ENCODE data around the gene KRTAP10-1.

The KRTAP10-1 gene

GRCh38 chr21:44502171-44502958, 37.6 kb downstream of the KRTAP10-1 start:
- no peak for DNase-seq (ENCODE audit: low read depth in 1 of 2, low spot score in 1 of 2)
- TF ChIP-seq JUND (IDR thresholded peaks at IDR 0.05; ENCODE audit: low read depth) = no peak
- in situ Hi-C loops (cut with HindIII; ENCODE audit: low pct_unique_long_range_greater_than_20kb, low sequenced_read_pairs) = no loop called here

GRCh38 chr21:44500111-44500510, 39.9 kb downstream of the KRTAP10-1 start:
- no peak for TF ChIP-seq JUND (IDR thresholded peaks at IDR 0.05; ENCODE audit: low read depth)
- DNase-seq (ENCODE audit: low read depth in 1 of 2, low spot score in 1 of 2) = no peak
- in situ Hi-C loops (cut with HindIII; ENCODE audit: low pct_unique_long_range_greater_than_20kb, low sequenced_read_pairs) = no loop called here

GRCh38 chr21:44499631-44500030, 40.4 kb downstream of the KRTAP10-1 start:
- in situ Hi-C loops (cut with HindIII; ENCODE audit: low pct_unique_long_range_greater_than_20kb, low sequenced_read_pairs) = no loop called here
- no peak for TF ChIP-seq JUND (IDR thresholded peaks at IDR 0.05; ENCODE audit: low read depth)
- DNase-seq (ENCODE audit: low read depth in 1 of 2, low spot score in 1 of 2) = no peak

GRCh38 chr21:44499211-44499560, 40.8 kb downstream of the KRTAP10-1 start:
- in situ Hi-C loops (cut with HindIII; ENCODE audit: low pct_unique_long_range_greater_than_20kb, low sequenced_read_pairs) = no loop called here
- no peak for TF ChIP-seq JUND (IDR thresholded peaks at IDR 0.05; ENCODE audit: low read depth)
- no peak for DNase-seq (ENCODE audit: low read depth in 1 of 2, low spot score in 1 of 2)

- DNase-seq (ENCODE audit: low read depth in 1 of 2, low spot score in 1 of 2) = no peak
- in situ Hi-C loops (cut with HindIII; ENCODE audit: low pct_unique_long_range_greater_than_20kb, low sequenced_read_pairs) = no loop called here
- no peak for TF ChIP-seq JUND (IDR thresholded peaks at IDR 0.05; ENCODE audit: low read depth)
Observed at GRCh38 chr21:44498280-44499210, 41.5 kb downstream of the KRTAP10-1 start.

GRCh38 chr21:44497703-44498126, 42.3 kb downstream of the KRTAP10-1 start:
- in situ Hi-C loops (cut with HindIII; ENCODE audit: low pct_unique_long_range_greater_than_20kb, low sequenced_read_pairs) = no loop called here
- no peak for DNase-seq (ENCODE audit: low read depth in 1 of 2, low spot score in 1 of 2)

GRCh38 chr21:44496564-44497550, 43.1 kb downstream of the KRTAP10-1 start:
- TF ChIP-seq JUND (IDR thresholded peaks at IDR 0.05; ENCODE audit: low read depth) = no peak
- no peak for DNase-seq (ENCODE audit: low read depth in 1 of 2, low spot score in 1 of 2)
- in situ Hi-C loops (cut with HindIII; ENCODE audit: low pct_unique_long_range_greater_than_20kb, low sequenced_read_pairs) = no loop called here

More at GRCh38 chr21:44497703-44498126, 42.3 kb downstream of the KRTAP10-1 start:
- no peak for TF ChIP-seq JUND (IDR thresholded peaks at IDR 0.05; ENCODE audit: low read depth)

GRCh38 chr21:44495611-44496563, 44.1 kb downstream of the KRTAP10-1 start:
- no peak for TF ChIP-seq JUND (IDR thresholded peaks at IDR 0.05; ENCODE audit: low read depth)
- DNase-seq (ENCODE audit: low read depth in 1 of 2, low spot score in 1 of 2) = no peak
- in situ Hi-C loops (cut with HindIII; ENCODE audit: low pct_unique_long_range_greater_than_20kb, low sequenced_read_pairs) = no loop called here

- TF ChIP-seq JUND (IDR thresholded peaks at IDR 0.05; ENCODE audit: low read depth) = no peak
- in situ Hi-C loops (cut with HindIII; ENCODE audit: low pct_unique_long_range_greater_than_20kb, low sequenced_read_pairs) = no loop called here
Observed at GRCh38 chr21:44494956-44495355, 45.0 kb downstream of the KRTAP10-1 start.

GRCh38 chr21:44494418-44494817, 45.6 kb downstream of the KRTAP10-1 start:
- in situ Hi-C loops (cut with HindIII; ENCODE audit: low pct_unique_long_range_greater_than_20kb, low sequenced_read_pairs) = no loop called here
- TF ChIP-seq JUND (IDR thresholded peaks at IDR 0.05; ENCODE audit: low read depth) = no peak
- no peak for DNase-seq (ENCODE audit: low read depth in 1 of 2, low spot score in 1 of 2)

More at GRCh38 chr21:44494956-44495355, 45.0 kb downstream of the KRTAP10-1 start:
- DNase-seq (ENCODE audit: low read depth in 1 of 2, low spot score in 1 of 2) = no peak
